ENCODE measurements around the gene CA10. TPM values are rescaled to one million over a fixed set of nuclear protein-coding genes. Genes with fewer than 3 reads are reported as not detected.

Gene CA10
- total RNA-seq, 1 experiment from 2014 or later = not detected

GRCh38 chr17:51661403-51661802 lies 497.1 kb downstream of the CA10 start:
- intact Hi-C loops (cut with micrococcal nuclease; ENCODE audit: unreplicated experiment) = no loop called here
- no peak for TF ChIP-seq CTCF (conservative IDR thresholded peaks at IDR 0.05; ENCODE audit: low read depth, low read length)
- TF ChIP-seq EZH2 (IDR thresholded peaks at IDR 0.05; ENCODE audit: borderline replicate concordance, low read depth, low read length, poor library complexity, severe bottlenecking) = no peak
- ChIA-PET POLR2A (ENCODE audit: low non-redundant PET) (no interaction called here), CTCF (no interaction called here)
- peaks cover 13% of the 10 kb centered on the region for H3K27me3 ChIP-seq (replicated peaks; ENCODE audit: insufficient read depth, low read depth, low read length, poor library complexity)
- no peak for DNase-seq (ENCODE audit: low spot score)
- H3K4me1 ChIP-seq (ENCODE audit: insufficient read depth, low read length, poor library complexity, severe bottlenecking) = no peaks in the 10 kb centered on the region
- no peak overlapping the region for H3K4me3 ChIP-seq (ENCODE audit: low read depth, low read length, poor library complexity, severe bottlenecking)
- H3K27ac ChIP-seq (ENCODE audit: low read depth, low read length, poor library complexity, severe bottlenecking) = no peak overlapping the region
- no peaks in the 10 kb centered on the region for H3K9me3 ChIP-seq (ENCODE audit: low read depth, low read length, poor library complexity, severe bottlenecking)
- no peaks in the 10 kb centered on the region for H3K36me3 ChIP-seq (ENCODE audit: insufficient read depth, low read length, poor library complexity, severe bottlenecking)
- no TSS peak for BruUV-seq (replicated peaks)

- BruUV-seq (replicated peaks) = no TSS peak
- Histone ChIP-seq H3K27ac (ENCODE audit: low read depth, low read length, poor library complexity, severe bottlenecking) (no peak overlapping the region), H3K36me3 (ENCODE audit: insufficient read depth, low read length, poor library complexity, severe bottlenecking) (no peaks in the 10 kb centered on the region), H3K4me1 (ENCODE audit: insufficient read depth, low read length, poor library complexity, severe bottlenecking) (no peaks in the 10 kb centered on the region), H3K4me3 (ENCODE audit: low read depth, low read length, poor library complexity, severe bottlenecking) (no peak overlapping the region), H3K27me3 (replicated peaks; ENCODE audit: insufficient read depth, low read depth, low read length, poor library complexity) (peaks cover 12% of the 10 kb centered on the region), H3K9me3 (ENCODE audit: low read depth, low read length, poor library complexity, severe bottlenecking) (no peaks in the 10 kb centered on the region)
- no peak for DNase-seq (ENCODE audit: low spot score)
- TF ChIP-seq EZH2 (IDR thresholded peaks at IDR 0.05; ENCODE audit: borderline replicate concordance, low read depth, low read length, poor library complexity, severe bottlenecking) = no peak
- no peak for TF ChIP-seq CTCF (conservative IDR thresholded peaks at IDR 0.05; ENCODE audit: low read depth, low read length)
- POLR2A ChIA-PET (ENCODE audit: low non-redundant PET) = no interaction called here
- CTCF ChIA-PET = no interaction called here
- intact Hi-C loops (cut with micrococcal nuclease; ENCODE audit: unreplicated experiment) = no loop called here
These were observed 498.2 kb downstream of the CA10 start for GRCh38 chr17:51660266-51660665.

DNA sequence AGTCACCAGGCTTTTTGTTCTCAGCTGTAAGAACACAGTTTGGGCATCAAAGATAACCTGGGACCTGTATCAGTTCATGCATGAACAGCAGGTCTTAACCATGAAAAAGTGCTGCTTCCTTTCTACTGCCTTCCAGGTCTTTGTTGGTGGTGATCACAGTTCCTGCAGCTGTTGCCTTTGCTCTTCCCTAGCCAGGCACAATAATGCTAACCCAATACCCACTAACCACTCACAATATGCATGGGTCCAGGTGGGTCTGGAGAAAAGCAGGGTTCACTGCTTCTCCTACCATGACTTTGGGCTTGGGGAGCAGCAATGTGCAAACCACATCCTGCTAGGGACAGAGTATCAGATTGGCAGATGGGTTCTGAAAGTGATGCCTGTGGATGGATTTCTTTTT lies 501.3 kb downstream of the CA10 start:
- no peak overlapping the region for H3K4me3 ChIP-seq (ENCODE audit: low read depth, low read length, poor library complexity, severe bottlenecking)
- no peaks in the 10 kb centered on the region for H3K4me1 ChIP-seq (ENCODE audit: insufficient read depth, low read length, poor library complexity, severe bottlenecking)
- ChIA-PET CTCF (no interaction called here), POLR2A (ENCODE audit: low non-redundant PET) (no interaction called here)
- no peaks in the 10 kb centered on the region for H3K36me3 ChIP-seq (ENCODE audit: insufficient read depth, low read length, poor library complexity, severe bottlenecking)
- no peak for DNase-seq (ENCODE audit: low spot score)
- H3K9me3 ChIP-seq (ENCODE audit: low read depth, low read length, poor library complexity, severe bottlenecking) = no peaks in the 10 kb centered on the region
- intact Hi-C loops (cut with micrococcal nuclease; ENCODE audit: unreplicated experiment) = no loop called here
- H3K27ac ChIP-seq (ENCODE audit: low read depth, low read length, poor library complexity, severe bottlenecking) = no peak overlapping the region
- no peak for TF ChIP-seq CTCF (conservative IDR thresholded peaks at IDR 0.05; ENCODE audit: low read depth, low read length)
- no peak for TF ChIP-seq EZH2 (IDR thresholded peaks at IDR 0.05; ENCODE audit: borderline replicate concordance, low read depth, low read length, poor library complexity, severe bottlenecking)
- peaks cover 10% of the 10 kb centered on the region for H3K27me3 ChIP-seq (replicated peaks; ENCODE audit: insufficient read depth, low read depth, low read length, poor library complexity)
- BruUV-seq (replicated peaks) = no TSS peak

Measured in A673 (cell line).